Nephron progenitor cell (in vitro differentiated cells): ENCODE data around the gene MAPKAPK3.

ENCODE experiments used
- DNase-seq: peaks from one replicate; pipeline ENCODE4 v3.0.0; 2021
- H3K27ac Mint-ChIP-seq: 2 replicates; pipeline ENCODE4 v1.8.0; 2021; ENCODE audit warnings: mild to moderate bottlenecking, moderate library complexity, mixed read lengths
- H3K27me3 Mint-ChIP-seq: 2 replicates; pipeline ENCODE4 v1.8.0; 2021; ENCODE audit warnings: mild to moderate bottlenecking, low read depth, mixed read lengths; ENCODE audit not compliant: poor library complexity
- H3K36me3 Mint-ChIP-seq: 2 replicates; pipeline ENCODE4 v1.8.0; 2021; ENCODE audit warnings: low read depth, mixed read lengths
- H3K4me1 Mint-ChIP-seq: 2 replicates; pipeline ENCODE4 v1.8.0; 2021; ENCODE audit warnings: mixed read lengths
- H3K4me3 Mint-ChIP-seq: 2 replicates; pipeline ENCODE4 v1.8.0; 2021; ENCODE audit warnings: mild to moderate bottlenecking, moderate library complexity, mixed read lengths
- H3K9me3 Mint-ChIP-seq: 2 replicates; pipeline ENCODE4 v1.8.0; 2021; ENCODE audit warnings: mild to moderate bottlenecking, moderate library complexity, mixed read lengths
- TF ChIP-seq, protein P1 (sequence below): fragments of 200-600 bp; sonication (generic); IDR thresholded peaks from 2 replicates; pipeline ENCODE4 v1.5.0; 2021; ENCODE audit warnings: antibody characterized with exemption

MAPKAPK3 gene

DNA sequence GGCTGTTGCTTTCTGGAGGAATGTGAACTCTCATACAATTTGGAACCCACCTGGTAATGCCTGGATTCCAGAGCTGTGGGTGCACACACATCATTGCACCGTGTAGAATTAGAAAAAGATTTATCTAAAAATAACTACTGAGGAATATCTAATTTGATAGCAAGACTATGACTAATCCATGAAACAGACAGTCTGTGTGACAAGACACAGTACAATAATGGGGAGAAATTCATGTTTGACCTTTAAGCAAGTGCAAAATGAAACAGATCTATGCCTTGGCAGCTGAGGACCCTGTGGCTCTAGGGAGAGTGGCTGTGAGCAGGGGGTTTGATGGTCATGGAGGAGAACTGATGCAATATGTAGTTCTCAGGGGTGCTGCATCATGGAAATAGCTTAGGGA lies 49.9 kb downstream of the MAPKAPK3 start:
- no peak for DNase-seq
- TF ChIP-seq, protein P1, sequence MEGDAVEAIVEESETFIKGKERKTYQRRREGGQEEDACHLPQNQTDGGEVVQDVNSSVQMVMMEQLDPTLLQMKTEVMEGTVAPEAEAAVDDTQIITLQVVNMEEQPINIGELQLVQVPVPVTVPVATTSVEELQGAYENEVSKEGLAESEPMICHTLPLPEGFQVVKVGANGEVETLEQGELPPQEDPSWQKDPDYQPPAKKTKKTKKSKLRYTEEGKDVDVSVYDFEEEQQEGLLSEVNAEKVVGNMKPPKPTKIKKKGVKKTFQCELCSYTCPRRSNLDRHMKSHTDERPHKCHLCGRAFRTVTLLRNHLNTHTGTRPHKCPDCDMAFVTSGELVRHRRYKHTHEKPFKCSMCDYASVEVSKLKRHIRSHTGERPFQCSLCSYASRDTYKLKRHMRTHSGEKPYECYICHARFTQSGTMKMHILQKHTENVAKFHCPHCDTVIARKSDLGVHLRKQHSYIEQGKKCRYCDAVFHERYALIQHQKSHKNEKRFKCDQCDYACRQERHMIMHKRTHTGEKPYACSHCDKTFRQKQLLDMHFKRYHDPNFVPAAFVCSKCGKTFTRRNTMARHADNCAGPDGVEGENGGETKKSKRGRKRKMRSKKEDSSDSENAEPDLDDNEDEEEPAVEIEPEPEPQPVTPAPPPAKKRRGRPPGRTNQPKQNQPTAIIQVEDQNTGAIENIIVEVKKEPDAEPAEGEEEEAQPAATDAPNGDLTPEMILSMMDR: no peak
- Mint-ChIP-seq H3K4me3 (no peak overlapping the region), H3K4me1 (peaks cover 2% of the 10 kb centered on the region), H3K27ac (no peak overlapping the region), H3K36me3 (no peaks in the 10 kb centered on the region), H3K27me3 (peaks cover 35% of the 10 kb centered on the region), H3K9me3 (no peaks in the 10 kb centered on the region)

DNA sequence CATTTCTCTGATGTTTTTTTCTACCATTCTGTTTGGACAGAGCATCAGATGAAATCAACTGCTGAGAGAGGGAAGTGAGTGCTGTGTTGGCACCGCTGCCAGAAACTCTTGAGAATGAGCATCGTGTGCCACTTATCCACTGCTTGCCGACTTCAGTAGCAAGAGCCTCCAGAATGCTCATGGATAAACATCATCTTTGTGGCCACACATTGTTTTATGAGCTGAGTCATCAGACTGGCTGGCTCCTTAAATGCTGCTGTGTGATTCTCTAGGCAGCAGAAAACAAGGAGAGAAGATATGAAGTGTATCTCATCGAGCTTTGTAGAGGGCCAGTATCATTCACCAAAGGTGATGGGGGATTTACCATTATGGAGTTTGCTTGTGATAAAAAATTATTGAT lies 54.4 kb downstream of the MAPKAPK3 start:
- H3K27me3 Mint-ChIP-seq: peaks cover 66% of the 10 kb centered on the region
- peaks cover 5% of the 10 kb centered on the region for H3K4me1 Mint-ChIP-seq
- no peak overlapping the region for H3K4me3 Mint-ChIP-seq
- no peak overlapping the region for H3K27ac Mint-ChIP-seq
- H3K9me3 Mint-ChIP-seq: no peaks in the 10 kb centered on the region
- DNase-seq: no peak
- TF ChIP-seq, protein P1: no peak
- H3K36me3 Mint-ChIP-seq: no peaks in the 10 kb centered on the region

DNA sequence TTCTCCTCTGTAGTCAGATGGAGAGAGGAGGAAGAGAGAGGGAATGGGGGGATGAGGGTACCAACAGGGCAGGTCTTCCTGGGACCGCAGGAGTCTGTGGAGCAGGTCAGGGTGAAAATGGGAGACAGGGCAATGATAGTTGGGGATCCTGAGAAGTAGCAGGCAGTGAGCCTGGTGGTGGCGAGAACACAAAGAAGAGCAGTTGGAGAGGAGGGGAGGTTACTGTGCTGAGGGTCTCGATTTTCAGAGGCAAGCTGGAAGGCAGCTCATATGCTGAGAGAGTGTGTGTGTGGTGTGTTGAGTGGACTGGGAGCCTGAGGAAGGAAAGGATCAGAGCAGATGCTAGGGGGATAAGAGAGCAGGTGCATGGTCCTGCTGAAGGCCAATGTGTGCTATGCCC lies 55.7 kb downstream of the MAPKAPK3 start:
- H3K4me1 Mint-ChIP-seq: peaks cover 5% of the 10 kb centered on the region
- no peak overlapping the region for H3K4me3 Mint-ChIP-seq
- DNase-seq: no peak
- H3K27ac Mint-ChIP-seq: no peak overlapping the region
- TF ChIP-seq, protein P1: no peak
- no peaks in the 10 kb centered on the region for H3K36me3 Mint-ChIP-seq
- H3K9me3 Mint-ChIP-seq: no peaks in the 10 kb centered on the region
- H3K27me3 Mint-ChIP-seq: peaks cover 69% of the 10 kb centered on the region

DNA sequence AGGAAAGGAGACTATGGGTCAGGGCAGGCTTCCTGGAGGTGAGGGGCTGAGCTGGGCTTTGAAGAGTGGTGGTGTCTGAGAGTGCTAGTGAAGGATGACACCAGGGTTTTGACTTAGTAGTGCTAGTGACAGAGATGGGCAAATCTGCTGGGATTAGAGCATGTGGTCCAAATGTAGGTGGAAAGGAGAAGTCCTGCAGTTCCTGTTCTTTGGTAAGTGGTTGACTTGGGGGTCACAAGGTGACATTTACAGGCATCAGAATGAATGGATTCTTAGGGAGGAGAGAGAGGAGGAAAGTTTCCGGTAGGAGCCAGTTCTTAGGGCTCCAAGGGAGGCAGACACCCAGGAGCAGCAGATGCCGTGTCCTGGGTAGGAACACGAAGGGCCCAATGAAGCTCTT lies 57.0 kb downstream of the MAPKAPK3 start:
- Mint-ChIP-seq H3K36me3 (no peaks in the 10 kb centered on the region), H3K4me1 (peaks cover 5% of the 10 kb centered on the region), H3K27me3 (peaks cover 78% of the 10 kb centered on the region), H3K4me3 (peak overlapping the region; percentile 78), H3K9me3 (no peaks in the 10 kb centered on the region), H3K27ac (no peak overlapping the region)
- TF ChIP-seq, protein P1: no peak
- DNase-seq: no peak

DNA sequence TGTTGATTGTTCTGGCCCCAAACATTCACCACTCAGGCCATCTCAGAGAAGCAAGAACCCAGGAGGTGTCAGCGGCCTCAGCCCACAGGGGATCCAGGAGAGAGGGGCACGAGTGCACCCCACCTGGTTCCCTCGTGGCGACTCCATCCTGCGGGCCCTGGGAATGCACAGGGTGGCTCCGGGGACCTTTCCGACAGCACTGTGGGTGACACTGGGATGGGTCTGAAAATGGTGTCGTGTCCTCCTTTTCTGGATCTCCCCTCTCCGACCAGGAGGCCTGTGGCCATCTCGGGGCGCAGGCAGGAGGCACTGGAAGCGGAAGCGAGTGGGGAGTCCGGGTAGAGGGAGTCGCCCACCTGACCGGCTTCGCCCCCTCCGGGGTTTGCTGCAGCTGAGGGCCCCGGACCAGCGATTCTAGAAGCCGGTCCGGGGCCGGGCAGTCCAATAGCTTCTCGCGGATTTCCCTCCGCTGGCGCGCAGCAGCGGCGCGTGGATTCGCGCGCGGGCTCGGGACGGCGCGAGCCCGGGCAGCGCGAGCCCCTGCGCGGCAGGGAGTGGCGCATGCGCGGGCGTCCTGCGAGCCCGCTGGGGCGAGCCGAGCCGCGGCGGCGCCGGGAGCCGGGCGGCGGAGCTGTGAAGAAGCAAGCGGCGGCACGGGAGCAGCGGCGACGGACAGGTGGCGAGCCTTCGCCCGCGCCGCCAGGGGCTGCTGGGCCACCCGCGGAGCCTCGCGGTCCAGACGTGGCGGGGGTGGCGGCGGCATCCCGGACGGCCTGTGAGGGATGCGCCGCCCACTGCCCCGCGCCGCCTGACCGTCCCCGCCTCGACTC lies 57.6 kb downstream of the MAPKAPK3 start, which contains the start of gene DOCK3:
Gene DOCK3, plus strand, starts transcription at position 579 of the 830 bp plus-strand sequence. CDS start 337 bp downstream, outside the sequence.
- peaks cover 83% of the 10 kb centered on the region for H3K27me3 Mint-ChIP-seq
- TF ChIP-seq, protein P1: no peak
- no peak within 1 kb of the TSS for H3K27ac Mint-ChIP-seq
- peak; percentile 82 for DNase-seq
- H3K9me3 Mint-ChIP-seq: no peaks in the 10 kb centered on the region
- H3K4me1 Mint-ChIP-seq: peaks cover 5% of the 10 kb centered on the region
- peak within 1 kb of the TSS; percentile 78 for H3K4me3 Mint-ChIP-seq
- H3K36me3 Mint-ChIP-seq: no peaks in the 10 kb centered on the region
